ENCODE data around the gene NUP153. TPM values are rescaled to one million over a fixed set of nuclear protein-coding genes. Genes with fewer than 3 reads are reported as not detected.
"Not testable (repeated sequence)": the region's sequence is repeated elsewhere in the genome, so short reads cannot be mapped to it uniquely, and the experiment has no call there.

The NUP153 gene
- total and polyA plus RNA-seq, 11 donors = 3.7 to 31.7 (median 25.4) TPM

DNA sequence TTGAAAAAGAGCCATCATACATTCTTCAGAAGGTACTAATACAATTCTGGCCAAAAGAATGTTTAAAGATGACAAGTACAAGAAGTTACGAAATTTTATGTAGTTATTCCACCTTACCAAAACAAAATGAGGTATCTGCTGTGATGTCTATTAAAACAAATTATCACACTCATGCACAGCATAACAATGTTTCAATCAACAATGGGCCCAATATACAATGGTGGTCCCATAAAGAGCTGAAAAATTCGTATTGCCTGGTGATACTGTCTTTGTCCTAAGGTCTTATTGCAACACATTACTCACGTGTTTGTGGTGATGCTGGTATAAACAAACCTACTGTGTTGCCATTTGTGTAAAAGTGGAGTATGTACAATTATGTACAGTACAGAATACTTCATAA, 3.6 kb upstream of the NUP153 start:
- no peaks in the 10 kb centered on the region for H3K36me3 ChIP-seq
- TF ChIP-seq, protein P1, sequence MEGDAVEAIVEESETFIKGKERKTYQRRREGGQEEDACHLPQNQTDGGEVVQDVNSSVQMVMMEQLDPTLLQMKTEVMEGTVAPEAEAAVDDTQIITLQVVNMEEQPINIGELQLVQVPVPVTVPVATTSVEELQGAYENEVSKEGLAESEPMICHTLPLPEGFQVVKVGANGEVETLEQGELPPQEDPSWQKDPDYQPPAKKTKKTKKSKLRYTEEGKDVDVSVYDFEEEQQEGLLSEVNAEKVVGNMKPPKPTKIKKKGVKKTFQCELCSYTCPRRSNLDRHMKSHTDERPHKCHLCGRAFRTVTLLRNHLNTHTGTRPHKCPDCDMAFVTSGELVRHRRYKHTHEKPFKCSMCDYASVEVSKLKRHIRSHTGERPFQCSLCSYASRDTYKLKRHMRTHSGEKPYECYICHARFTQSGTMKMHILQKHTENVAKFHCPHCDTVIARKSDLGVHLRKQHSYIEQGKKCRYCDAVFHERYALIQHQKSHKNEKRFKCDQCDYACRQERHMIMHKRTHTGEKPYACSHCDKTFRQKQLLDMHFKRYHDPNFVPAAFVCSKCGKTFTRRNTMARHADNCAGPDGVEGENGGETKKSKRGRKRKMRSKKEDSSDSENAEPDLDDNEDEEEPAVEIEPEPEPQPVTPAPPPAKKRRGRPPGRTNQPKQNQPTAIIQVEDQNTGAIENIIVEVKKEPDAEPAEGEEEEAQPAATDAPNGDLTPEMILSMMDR (IDR thresholded peaks at IDR 0.05) = no peak
- no peak for TF ChIP-seq POLR2A (IDR thresholded peaks at IDR 0.05)
- intact Hi-C loops (cut with DNase I) = no loop called here
- no peaks in the 10 kb centered on the region for H3K9me3 ChIP-seq
- H3K4me1 ChIP-seq = peaks cover 0 to 23% (median 0%) of the 10 kb centered on the region in 12 donors
- no peaks in the 10 kb centered on the region for H3K27me3 ChIP-seq
- H3K27ac ChIP-seq = no peak overlapping the region
- DNase-seq (no peak), ATAC-seq (no peak)
- WGBS, 4 donors = 80 to 83% (median 81%) methylated on average over 3 of the region's 3 CpGs
- H3K4me3 ChIP-seq = no peak overlapping the region

DNA sequence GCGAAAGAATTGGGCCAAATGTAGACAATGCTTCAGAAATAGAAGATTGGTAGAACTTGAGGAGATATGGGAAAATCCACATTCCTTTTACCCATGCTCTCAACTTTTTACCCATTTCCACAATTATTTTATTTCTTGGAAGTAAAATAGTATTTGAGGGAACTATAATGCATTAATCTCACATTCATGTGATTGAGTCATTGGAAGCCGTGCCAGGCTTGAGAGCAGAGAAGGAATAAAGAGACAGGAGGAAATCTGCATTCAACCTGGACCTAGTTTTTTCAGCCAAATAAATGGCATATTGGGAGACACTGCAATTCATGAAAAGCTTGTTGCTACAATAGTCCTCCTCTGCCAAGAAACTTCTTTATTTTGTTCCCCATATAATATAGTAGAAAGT, 2.8 kb upstream of the NUP153 start:
- no peak for TF ChIP-seq POLR2A (IDR thresholded peaks at IDR 0.05)
- TF ChIP-seq, protein P1 (IDR thresholded peaks at IDR 0.05) = no peak
- intact Hi-C loops (cut with DNase I) = loop anchor here in 5 of 10 donors (5.0 to 10.0 kb wide), 3 partner anchors 105 to 275 kb away; partner anchors contain the start of genes FAM8A1 (in 4 of the 5) and KIF13A (in 1 of the 5)
- DNase-seq (no peak), ATAC-seq (no peak)
- Histone ChIP-seq H3K27ac (no peak overlapping the region), H3K36me3 (no peaks in the 10 kb centered on the region), H3K4me1 (peaks cover 0 to 23% (median 6%) of the 10 kb centered on the region in 12 donors), H3K9me3 (no peaks in the 10 kb centered on the region), H3K27me3 (no peaks in the 10 kb centered on the region), H3K4me3 (no peak overlapping the region)
- 92 to 96% (median 94%) methylated on average over 2 of the region's 2 CpGs for WGBS, 4 donors

DNA sequence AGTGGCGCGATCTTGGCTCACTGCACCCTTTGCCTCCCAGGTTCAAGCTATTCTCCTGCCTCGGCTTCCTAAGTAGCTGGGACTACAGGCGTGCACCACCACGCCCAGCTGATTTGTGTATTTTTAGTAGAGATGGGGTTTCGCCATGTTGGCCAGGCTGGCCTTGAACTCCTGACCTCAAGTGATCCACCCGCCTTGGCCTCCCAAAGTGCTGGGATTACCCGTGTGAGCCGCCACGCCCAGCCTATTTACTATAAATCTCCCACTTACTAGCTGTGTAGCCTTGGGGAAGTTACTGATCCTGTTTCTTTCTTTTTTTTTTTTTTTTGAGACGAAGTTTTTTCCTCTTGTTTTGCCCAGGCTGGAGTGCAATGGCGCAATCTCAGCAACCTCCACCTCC, 1.3 kb upstream of the NUP153 start:
- intact Hi-C loops (cut with DNase I) = loop anchor here in 5 of 10 donors (5.0 to 10.0 kb wide), 3 partner anchors 103 to 277 kb away; partner anchors contain the start of genes FAM8A1 (in 4 of the 5) and KIF13A (in 1 of the 5)
- not testable (repeated sequence) for H3K36me3 ChIP-seq, ATAC-seq, H3K27ac ChIP-seq, H3K4me3 ChIP-seq, H3K9me3 ChIP-seq, H3K27me3 ChIP-seq, DNase-seq
- peaks cover 7 to 30% (median 19%) of the 10 kb centered on the region in 12 donors for H3K4me1 ChIP-seq
- 92 to 96% (median 93%) methylated on average over 12 of the region's 12 CpGs for WGBS, 4 donors

DNA sequence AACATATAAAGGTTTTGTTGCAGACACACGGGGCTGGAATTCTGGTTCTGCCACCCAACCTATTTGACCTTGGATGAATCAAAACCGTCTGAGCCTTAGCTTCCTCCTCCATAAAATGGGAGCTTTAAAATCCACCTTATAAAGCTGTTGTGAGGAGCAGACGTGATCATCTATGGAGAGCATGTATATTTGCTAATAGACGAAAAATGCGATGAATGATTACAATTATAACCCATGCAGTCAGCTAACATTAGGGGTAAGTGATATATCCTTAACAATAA, 586 bp upstream of the NUP153 start:
- Histone ChIP-seq H3K27me3 (no peaks in the 10 kb centered on the region), H3K27ac (peak overlapping the region in 11 of 12 donors; percentile 94 to 100 (median 97)), H3K36me3 (no peaks in the 10 kb centered on the region), H3K9me3 (no peaks in the 10 kb centered on the region), H3K4me3 (peak overlapping the region; percentile 60 to 100 (median 87)), H3K4me1 (peaks cover 7 to 38% (median 27%) of the 10 kb centered on the region in 12 donors)
- intact Hi-C loops (cut with DNase I) = loop anchor here in 6 of 10 donors (2.0 to 10.0 kb wide), 4 partner anchors 103 to 277 kb away; partner anchors contain the start of genes FAM8A1 (in 5 of the 6) and KIF13A (in 1 of the 6)
- DNase-seq (no peak), ATAC-seq (no peak)
- 33 to 42% (median 37%) methylated on average over 5 of the region's 5 CpGs for WGBS, 4 donors
- TF ChIP-seq POLR2A (IDR thresholded peaks at IDR 0.05) = no peak
- TF ChIP-seq, protein P1 (IDR thresholded peaks at IDR 0.05) = no peak
